Left kidney (tissue), 2 donors: Measurements from ENCODE around the gene PPP6R1. TPM values are rescaled to one million over a fixed set of nuclear protein-coding genes. Genes with fewer than 3 reads are reported as not detected.

Experiments
- DNase-seq: peaks from one replicate; pipeline ENCODE4 v3.0.0-alpha.2; 2013
- polyA plus RNA-seq: library from polyadenylated mRNA; unstranded; fragments of 120-200 nt; gene quantifications from one replicate; pipeline ENCODE4 v1.2.1, GENCODE V29; 2013; ENCODE audit not compliant: insufficient read length

The PPP6R1 gene
- polyA plus RNA-seq, 1 donor = 46.0 TPM

- no peak for DNase-seq
Observed at GRCh38 chr19:55259540-55260210, 858 bp upstream of the PPP6R1 start.

GRCh38 chr19:55258476-55258827, 365 bp downstream of the PPP6R1 start:
- no peak for DNase-seq

DNA sequence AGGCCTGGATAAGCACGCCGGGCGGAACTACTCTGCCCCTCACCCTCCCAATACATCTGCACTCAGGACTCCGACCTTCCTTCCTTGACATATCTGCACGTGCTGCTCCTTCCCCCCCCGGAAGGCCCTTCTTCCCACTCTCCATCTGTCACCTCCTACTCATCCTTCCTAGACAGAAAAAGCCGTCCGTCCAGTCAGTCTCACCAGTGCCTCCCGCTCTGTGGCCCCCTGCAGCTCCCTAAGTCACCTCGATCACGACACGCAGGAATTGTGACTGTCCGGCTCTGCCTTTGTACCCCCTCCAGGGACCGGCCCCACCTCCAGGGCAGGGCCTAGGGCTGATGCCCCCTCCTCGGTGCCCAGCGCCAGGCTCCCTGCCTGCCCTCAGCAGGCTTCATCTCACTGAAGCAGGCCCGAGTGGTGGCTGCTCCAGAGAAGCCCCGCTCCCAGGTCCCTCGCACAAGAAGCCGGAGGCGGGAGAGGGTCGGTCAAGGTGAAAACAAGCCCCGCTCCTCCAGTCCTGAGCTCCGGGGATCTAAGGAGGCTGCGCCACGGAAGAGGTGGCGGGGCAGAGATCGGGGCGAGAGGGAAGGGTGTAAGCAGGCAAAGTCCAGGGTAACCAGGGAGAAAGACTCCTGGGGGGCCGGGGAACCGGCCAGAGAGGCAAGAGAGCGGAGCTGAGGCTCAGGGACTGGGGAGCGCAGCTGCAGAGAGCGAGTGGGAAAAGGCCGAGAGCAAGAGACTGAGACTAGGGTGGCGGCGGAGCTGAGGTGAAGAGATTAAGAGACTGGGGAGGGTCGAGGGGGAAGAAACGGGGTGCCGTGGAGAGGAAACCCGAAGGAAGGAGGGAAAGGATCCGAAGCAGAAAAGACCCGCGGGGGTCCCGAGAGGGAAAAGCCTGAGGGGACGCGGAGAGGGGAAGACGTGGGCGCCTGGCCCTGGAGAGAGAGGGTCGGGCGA, 1.1 kb downstream of the PPP6R1 start:
- DNase-seq = no peak

GRCh38 chr19:55256562-55257460, 2.0 kb downstream of the PPP6R1 start:
- DNase-seq = no peak

- DNase-seq = no peak
Observed at GRCh38 chr19:55255618-55256423, 3.0 kb downstream of the PPP6R1 start.

- DNase-seq = no peak
Observed at GRCh38 chr19:55254625-55254977, 4.2 kb downstream of the PPP6R1 start.

GRCh38 chr19:55253842-55254624, 4.8 kb downstream of the PPP6R1 start:
- DNase-seq = no peak

GRCh38 chr19:55252760-55253663, 5.8 kb downstream of the PPP6R1 start:
- no peak for DNase-seq

- DNase-seq = no peak
Observed at GRCh38 chr19:55251341-55252081, 7.3 kb downstream of the PPP6R1 start.

- DNase-seq = no peak
Observed at GRCh38 chr19:55250262-55251036, 8.4 kb downstream of the PPP6R1 start.

DNA sequence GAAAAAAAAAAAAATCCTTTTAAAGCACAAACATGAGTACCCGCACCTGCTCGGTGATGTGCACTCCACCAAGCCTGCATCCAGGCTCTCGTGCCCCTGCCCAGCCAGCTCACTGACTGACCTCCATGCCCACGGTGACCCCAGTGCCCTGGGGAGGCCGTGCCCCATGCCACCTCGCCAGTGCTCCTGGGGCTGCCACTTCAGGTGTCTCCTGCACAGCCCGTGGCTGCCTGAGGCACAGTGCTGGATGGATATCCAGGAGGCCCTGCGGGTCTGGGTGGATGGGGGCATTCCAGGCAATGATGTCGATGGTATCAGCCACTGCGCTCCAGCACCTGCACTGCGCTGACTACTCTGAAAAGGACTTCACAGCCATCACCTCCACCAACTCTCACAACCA, 9.0 kb downstream of the PPP6R1 start:
- DNase-seq = no peak

DNA sequence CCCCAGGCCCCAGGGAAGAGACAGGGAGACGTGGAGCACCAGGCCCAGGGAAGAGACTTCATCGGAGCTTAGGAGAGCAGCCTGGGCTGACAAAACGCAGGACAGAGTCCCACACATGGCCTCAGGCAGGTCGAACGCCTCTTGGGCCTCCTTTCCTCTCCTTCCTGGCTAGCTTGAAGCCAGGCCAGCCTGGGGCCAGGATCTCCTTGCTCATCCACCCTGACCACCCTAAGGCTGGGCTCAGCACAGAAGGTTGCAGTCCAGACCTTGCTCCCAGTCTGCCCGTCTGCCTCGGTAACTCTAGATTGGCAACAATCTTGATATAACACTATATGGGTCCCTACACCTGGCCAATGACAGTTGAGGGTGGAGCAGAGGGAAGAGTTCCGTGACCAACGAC, 10.1 kb downstream of the PPP6R1 start:
- no peak for DNase-seq

DNA sequence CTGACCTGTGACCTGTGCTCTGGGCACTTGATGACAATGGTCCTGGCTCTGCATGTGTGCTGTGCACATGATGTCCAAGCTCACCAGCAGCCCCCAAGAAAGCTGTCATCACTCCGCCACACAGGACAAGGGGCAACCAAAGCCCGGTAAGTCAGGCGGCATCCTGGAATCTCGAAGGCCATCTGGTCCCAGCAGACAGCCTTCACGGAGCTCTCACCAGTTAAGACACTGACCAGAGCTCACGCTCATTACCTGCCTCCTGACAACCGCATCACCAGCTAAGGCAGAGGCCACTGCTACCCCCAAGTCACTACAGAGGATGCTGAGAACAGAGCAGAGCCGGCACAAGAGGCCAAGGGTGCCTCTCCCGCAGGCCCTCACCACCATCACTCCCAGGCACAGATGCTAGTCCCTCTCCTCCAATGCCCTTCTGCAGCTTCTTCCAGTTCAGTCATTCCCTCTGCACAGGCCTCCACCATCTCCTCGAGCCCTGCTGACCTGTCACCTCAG, 10.6 kb downstream of the PPP6R1 start:
- DNase-seq = no peak

DNA sequence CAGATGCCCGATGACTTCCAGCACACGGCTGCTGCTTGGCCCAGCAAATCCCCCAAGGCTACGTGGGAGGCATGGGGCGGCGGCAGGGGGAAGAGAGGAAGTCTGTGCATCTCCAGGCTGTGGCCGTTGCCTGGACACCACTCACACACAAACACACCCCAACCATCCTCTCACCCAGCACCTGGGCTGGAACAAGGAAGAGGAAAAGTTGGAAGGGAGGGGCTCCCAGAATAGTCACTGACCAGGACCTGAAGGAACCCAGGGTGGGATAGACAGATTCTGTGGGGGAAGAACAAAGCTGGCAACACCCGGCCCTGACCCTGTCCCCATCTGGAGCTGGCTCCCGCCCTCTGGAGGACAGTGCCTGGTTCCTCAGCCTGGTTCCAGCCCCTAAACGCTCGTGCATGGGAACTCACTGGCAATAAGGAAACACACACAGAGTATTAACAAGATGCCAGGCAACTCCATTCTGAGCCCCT, 11.2 kb downstream of the PPP6R1 start:
- no peak for DNase-seq

DNA sequence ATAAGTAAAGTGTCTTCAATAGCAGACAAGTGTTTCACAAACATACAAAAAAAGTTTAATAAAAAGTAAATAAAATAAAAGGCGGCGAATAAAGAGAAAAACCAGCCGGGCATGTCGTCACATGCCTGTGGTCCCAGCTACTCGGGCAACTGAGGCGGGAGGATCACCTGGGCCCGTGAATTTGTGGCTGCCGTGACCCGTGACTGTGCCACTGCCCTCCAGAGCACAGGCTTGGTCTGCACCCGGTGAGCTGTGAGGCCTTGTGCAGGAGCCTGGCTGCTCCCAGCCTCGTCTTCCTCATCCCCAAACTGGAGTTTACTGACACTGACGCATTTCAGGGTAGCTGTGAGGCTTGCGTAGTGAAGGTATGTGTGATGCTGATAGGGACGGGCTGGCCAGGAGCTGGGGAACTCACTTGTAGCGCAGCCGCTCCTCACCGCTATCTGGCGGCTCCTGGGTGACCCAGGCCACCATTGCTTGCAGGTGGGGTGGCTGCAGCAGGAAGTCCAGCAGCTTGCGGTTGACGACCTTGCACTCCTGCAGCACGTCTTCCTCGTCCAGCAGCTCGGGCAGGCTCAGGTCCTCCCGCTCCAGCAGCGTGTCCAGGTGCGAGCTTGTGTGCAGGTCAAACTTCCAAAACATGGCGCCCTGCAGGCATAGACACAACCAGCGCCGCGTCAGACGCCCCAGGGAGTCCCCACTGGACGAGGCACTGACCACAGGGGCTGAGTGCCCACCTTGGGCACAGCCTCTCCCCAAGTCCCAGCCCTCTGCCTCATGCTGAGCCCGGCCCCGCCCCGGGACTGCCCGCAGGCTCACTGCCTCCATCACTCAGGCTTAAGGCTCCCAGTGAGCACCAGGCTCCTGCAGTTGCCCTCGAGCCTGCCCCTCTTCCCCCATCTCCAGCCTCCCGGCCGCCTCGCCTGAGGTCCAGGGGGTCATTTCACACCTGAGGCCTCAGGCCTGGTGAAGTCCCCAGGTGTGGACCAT, 12.1 kb downstream of the PPP6R1 start:
- DNase-seq = no peak

DNA sequence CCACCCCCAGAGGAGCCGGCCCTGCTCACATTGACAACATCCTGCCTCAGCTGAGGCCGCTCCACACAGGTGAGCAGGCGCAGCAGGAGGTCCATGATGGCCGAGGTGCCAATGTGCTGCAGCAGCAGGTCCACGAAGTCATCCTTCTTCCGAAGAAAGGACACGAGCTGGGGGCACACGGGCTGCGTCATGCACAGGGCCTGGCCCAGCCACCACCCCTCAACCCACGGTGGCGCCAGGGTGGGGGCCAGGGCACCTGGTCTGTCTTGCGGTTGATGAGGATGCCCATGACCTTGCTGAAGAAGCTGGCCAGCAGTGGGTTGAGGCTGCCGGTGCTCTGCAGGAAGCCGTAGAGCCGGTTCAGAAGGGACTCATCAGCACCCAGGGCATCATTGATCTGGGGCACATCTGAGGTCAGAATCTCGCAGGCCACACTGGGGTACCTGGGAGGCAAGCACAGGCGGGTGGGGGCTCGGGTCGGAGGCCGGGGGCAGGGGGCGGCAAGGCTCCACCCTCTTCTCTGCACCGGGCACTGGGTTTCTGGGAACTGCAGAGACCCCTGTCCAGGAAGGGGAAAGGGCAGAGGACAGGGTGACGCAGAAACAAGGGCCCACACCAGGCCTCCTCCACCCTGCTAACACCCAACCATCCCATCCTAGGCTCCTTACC, 13.4 kb downstream of the PPP6R1 start:
- no peak for DNase-seq
